Esophagus (tissue), 2 donors: Measurements from ENCODE around the gene PPP4R3B. TPM values are rescaled to one million over a fixed set of nuclear protein-coding genes. Genes with fewer than 3 reads are reported as not detected.

Experiments used
- H3K27ac ChIP-seq, 2 donors: one replicate each; pipeline ENCODE4 v1.5.1; 2013; ENCODE audit warnings: low read depth in 2 of 2, mild to moderate bottlenecking in 2 of 2, inconsistent platforms in 1 of 2, low read length in 1 of 2, moderate library complexity in 1 of 2
- H3K27me3 ChIP-seq, 2 donors: one replicate each; pipeline ENCODE4 v1.6.1; 2013; ENCODE audit warnings: low read length in 2 of 2, control low read depth in 1 of 2, mild to moderate bottlenecking in 1 of 2; ENCODE audit not compliant: insufficient read depth in 2 of 2, control insufficient read depth in 1 of 2
- H3K36me3 ChIP-seq, 2 donors: one replicate each; pipeline ENCODE4 v1.6.1; 2013; ENCODE audit warnings: low read length in 1 of 2; ENCODE audit not compliant: control insufficient read depth in 2 of 2, insufficient read depth in 2 of 2
- H3K4me1 ChIP-seq, 2 donors: one replicate each; pipeline ENCODE4 v1.6.1; 2013; ENCODE audit warnings: low read length in 1 of 2; ENCODE audit not compliant: control insufficient read depth in 2 of 2, insufficient read depth in 2 of 2
- H3K4me3 ChIP-seq, 2 donors: one replicate each; pipeline ENCODE4 v1.5.1; 2013; ENCODE audit warnings: low read length in 2 of 2, mild to moderate bottlenecking in 2 of 2, low read depth in 1 of 2, moderate library complexity in 1 of 2
- H3K9me3 ChIP-seq, 2 donors: one replicate each; pipeline ENCODE4 v1.6.1; 2013; ENCODE audit warnings: mild to moderate bottlenecking in 2 of 2, low read depth in 1 of 2, low read length in 1 of 2, moderate library complexity in 1 of 2; ENCODE audit not compliant: control insufficient read depth in 2 of 2, insufficient read depth in 1 of 2
- WGBS, 2 donors: extraction: QIAGEN DNeasy Blood & Tissue Kit; methylation state at CpG; one replicate each; pipeline ENCODE4 v1.1.7; 2013; 5-methylcytosine and 5-hydroxymethylcytosine counted together
- polyA plus RNA-seq, 2 donors: library from polyadenylated mRNA; stranded (reverse); fragments of 200-250 nt; gene quantifications; one replicate each; pipeline ENCODE4 v1.2.3, GENCODE V29; 2013
- donor health status: healthy with polysubstance abuse.
- donor health status: Bipolar disorder and iron deficiency.

Gene PPP4R3B
- polyA plus RNA-seq, 2 donors, result 20.9 to 21.8 TPM

DNA sequence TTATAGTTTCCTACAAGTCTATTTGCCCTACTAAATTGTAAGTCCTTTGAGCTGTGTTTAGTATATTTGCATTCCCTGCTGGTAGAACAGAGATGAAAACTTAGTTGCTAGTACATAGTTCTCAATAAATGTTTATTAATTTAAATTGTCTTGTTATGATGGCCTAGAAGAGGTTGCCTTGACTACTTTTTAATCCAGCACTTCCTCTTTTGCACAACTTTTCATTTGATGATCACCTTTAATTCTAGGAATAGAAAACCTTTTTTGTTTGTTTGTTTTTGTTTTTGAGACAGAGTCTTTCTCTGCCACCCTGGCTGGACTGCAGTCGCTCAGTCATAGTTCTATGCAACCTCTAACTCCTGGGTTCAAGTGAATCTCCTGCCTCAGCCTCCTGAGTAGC, 91.2 kb downstream of the PPP4R3B start:
- WGBS, 2 donors, result 96 to 98% methylated on average over 1 of the region's 1 CpG
- Histone ChIP-seq H3K27ac (no peak overlapping the region), H3K36me3 (peaks cover 2 to 5% of the 10 kb centered on the region in 2 donors), H3K27me3 (no peaks in the 10 kb centered on the region), H3K9me3 (no peaks in the 10 kb centered on the region), H3K4me1 (no peaks in the 10 kb centered on the region), H3K4me3 (no peak overlapping the region)

DNA sequence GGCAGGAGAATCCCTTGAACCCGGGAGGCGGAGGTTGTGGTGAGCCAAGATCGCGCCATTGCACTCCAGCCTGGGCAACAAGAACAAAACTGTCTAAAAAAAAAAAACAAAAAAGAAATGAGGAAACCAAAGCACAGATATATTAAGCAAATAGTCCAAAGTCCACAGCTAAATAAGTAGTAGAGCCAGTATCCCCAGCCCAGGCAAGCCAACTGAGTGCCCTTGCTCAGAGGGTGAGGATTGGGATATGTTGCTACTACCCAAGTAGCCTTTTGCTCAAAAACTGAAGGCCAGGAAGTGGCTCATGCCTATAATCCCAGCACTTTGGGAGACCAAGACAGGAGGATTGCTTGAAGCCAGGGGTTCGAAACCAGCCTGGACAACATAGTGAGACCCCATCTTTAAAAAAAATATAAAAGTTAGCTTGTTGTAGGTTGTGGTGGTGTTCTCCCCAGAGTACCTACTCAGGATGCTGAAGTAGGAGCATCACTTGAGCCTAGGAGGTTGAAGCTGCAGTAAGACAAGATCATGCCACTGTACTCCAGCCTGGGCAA, 92.5 kb downstream of the PPP4R3B start:
- Histone ChIP-seq H3K27ac (no peak overlapping the region), H3K27me3 (no peaks in the 10 kb centered on the region), H3K4me3 (no peak overlapping the region), H3K36me3 (peaks cover 2 to 3% of the 10 kb centered on the region in 2 donors), H3K9me3 (no peaks in the 10 kb centered on the region), H3K4me1 (no peaks in the 10 kb centered on the region)
- 95 to 97% methylated on average over 5 of the region's 5 CpGs for WGBS, 2 donors

DNA sequence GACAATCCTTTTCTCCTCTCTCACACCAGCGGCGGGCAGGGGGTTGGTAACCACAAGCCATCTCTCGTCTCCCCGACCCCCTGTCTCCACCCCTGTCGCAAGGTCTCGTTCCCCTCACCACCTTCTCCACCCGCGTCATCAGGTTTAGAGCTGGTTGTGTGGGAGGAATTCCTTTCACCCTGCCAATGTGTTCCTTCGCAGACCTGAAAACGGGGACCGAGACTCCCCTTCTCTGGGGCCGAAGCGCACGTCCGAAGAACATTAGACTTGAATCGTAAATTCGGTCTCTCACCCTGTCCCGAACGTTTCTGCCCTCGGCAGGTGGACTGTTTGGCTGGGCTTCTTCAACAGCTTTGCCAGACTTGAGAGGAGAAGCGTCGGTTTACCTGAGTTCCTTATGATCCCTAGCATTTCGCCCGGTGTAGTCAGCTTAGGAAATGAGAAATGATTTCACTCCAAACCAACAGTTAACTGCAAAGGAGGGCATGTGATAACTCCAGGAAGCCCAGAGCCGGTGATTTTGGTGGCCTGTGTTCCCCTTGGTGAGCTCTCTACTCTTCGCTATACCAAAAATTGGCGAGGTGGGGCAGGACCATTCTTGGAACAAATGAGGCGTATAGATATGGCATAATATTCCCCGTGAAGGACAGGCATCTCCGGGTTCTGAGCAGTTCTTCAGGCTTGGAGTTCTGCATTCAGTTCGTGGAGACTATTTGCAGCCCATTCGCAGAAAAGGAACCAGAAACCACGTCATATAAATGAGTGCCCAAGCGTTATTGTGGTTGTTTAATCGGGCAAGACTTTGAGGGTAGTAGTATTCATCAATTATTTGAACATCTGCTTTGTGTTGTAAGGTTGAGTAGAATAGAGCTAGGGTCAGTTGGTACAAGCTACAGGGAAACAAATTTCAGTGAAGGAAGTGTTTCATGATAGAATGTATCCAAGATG, 97.2 kb downstream of the PPP4R3B start:
- WGBS, 2 donors, result 1 to 2% methylated on average over 35 of the region's 35 CpGs
- Histone ChIP-seq H3K27ac (peak overlapping the region; percentile 60 to 86), H3K4me1 (no peaks in the 10 kb centered on the region), H3K4me3 (peak overlapping the region; percentile 79 to 96), H3K36me3 (peaks cover 0 to 3% of the 10 kb centered on the region in 2 donors), H3K27me3 (no peaks in the 10 kb centered on the region), H3K9me3 (no peaks in the 10 kb centered on the region)

DNA sequence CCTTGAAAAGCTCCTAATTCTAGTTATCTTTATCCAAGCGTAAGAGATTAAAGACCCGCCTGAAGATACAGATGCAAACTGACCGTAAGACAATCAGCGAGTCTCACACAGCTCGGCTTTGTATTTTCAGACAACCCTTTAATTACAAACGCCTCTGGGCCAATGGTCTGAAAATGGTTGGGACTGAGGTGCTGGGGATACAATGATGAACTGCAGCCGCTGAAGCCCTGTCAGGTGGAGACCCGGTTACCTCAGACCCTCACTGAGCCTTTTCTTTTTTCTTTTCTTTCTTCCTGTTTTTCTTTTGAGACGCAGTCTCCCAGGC, 98.6 kb downstream of the PPP4R3B start:
- no peaks in the 10 kb centered on the region for H3K4me1 ChIP-seq
- no peaks in the 10 kb centered on the region for H3K9me3 ChIP-seq
- no peaks in the 10 kb centered on the region for H3K36me3 ChIP-seq
- H3K27ac ChIP-seq, result peak overlapping the region; percentile 46 to 91
- no peaks in the 10 kb centered on the region for H3K27me3 ChIP-seq
- WGBS, 2 donors, result 31 to 32% methylated on average over 9 of the region's 9 CpGs
- peak overlapping the region; percentile 79 to 96 for H3K4me3 ChIP-seq

DNA sequence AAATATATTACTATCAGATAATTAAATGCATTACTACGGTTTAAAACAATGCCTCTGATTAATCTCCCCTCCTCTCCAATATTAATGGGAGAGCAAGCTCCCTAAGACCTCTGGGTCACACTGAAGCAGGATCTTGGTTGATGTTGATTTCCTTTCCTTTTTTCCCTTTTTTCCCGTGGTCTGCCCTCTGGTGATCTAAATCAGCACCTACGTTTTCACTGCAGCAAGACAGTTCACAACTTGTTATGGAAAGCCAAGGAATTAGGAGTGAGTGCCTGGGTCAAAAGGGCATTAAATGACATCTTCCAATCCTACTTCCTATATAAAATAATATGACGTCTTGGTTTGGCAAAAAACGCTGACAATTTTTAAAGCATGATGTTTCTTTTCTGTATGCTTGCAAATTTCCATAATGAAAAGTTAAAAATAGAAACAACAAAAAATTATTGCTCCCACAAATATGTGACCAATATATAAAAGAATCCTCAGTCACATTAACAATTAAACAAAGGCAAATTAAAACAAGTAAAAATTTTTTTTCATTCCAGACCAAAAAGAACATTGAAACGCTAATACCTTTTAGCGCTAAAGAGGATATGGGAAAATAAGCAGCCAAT, 105.8 kb downstream of the PPP4R3B start:
- WGBS, 2 donors, result 37 to 38% methylated on average over 7 of the region's 7 CpGs
- Histone ChIP-seq H3K4me3 (no peak overlapping the region), H3K9me3 (no peaks in the 10 kb centered on the region), H3K4me1 (no peaks in the 10 kb centered on the region), H3K27me3 (no peaks in the 10 kb centered on the region), H3K36me3 (no peaks in the 10 kb centered on the region), H3K27ac (no peak overlapping the region)

DNA sequence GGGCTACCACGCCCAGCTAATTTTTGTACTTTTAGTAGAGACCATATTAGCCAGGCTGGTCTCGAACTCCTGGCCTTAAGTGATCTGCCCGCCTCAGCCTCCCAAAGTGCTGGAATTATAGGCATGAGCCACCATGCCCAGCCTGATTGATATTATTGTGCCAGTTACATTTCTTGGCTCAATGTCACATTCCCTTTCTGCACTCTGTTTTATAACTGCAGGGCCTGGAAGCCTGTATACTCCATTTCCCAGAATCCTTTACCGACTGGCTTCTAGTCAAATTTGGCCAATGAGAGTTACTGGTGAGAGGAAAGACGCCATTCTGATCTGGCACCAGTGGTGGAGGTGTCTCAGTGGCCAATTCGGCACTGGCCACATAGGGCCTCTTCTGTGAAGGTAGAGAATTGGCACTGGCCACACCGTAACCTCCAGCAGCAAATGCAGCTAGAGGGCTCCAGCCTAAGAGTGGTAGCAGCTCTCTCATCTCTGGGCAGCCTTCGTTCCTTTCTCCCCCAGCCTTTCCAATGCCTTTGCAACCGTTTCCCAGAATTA, 114.8 kb downstream of the PPP4R3B start:
- Histone ChIP-seq H3K27me3 (no peaks in the 10 kb centered on the region), H3K36me3 (no peaks in the 10 kb centered on the region), H3K9me3 (no peaks in the 10 kb centered on the region), H3K27ac (no peak overlapping the region), H3K4me1 (no peaks in the 10 kb centered on the region), H3K4me3 (no peak overlapping the region)
- 87 to 89% methylated on average over 9 of the region's 9 CpGs for WGBS, 2 donors

DNA sequence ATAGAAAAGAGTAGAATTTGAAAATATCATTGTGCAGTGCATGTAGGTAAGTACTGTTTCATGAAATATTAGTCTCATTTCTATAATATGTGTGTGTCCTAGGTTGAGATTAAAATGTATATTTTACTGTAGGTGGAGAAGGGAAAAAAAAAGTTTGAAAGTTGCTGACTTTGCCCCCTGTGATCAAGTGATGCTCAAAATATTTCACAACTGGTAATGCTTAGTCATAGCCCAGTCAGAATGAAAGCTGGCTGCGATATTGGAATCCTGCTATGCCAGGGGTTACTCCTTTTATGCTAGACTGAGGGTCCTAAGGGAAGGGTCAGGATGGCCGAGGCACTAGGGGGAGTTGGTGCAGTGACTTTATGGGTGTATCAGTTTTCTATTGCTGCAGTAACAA, 117.4 kb downstream of the PPP4R3B start:
- Histone ChIP-seq H3K27me3 (no peaks in the 10 kb centered on the region), H3K4me3 (no peak overlapping the region), H3K9me3 (no peaks in the 10 kb centered on the region), H3K36me3 (no peaks in the 10 kb centered on the region), H3K27ac (no peak overlapping the region), H3K4me1 (no peaks in the 10 kb centered on the region)
- 48 to 68% methylated on average over 2 of the region's 2 CpGs for WGBS, 2 donors

DNA sequence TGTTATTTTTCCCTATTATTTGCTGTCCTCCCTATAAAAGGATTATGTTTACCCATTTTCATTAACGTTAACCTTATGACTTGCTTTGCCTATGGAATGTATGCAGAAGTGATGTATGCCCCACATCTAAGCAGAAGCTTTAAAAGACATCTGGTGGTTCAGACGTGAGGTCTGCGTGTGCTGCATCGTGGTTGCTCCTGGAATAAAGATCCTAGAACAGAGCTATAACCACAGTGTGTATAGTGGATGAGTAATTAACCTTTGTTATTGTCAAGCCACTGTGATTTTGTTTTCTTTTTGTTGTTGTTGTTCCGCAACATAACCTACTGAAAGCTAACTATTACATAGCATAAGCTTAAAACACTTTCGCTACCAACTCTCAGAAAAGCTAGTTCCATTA, 118.8 kb downstream of the PPP4R3B start:
- Histone ChIP-seq H3K36me3 (no peaks in the 10 kb centered on the region), H3K9me3 (no peaks in the 10 kb centered on the region), H3K4me1 (no peaks in the 10 kb centered on the region), H3K27ac (no peak overlapping the region), H3K4me3 (no peak overlapping the region), H3K27me3 (no peaks in the 10 kb centered on the region)
- WGBS, 2 donors, result 82 to 85% methylated on average over 6 of the region's 6 CpGs
